Naive thymus-derived CD4-positive, alpha-beta T cell (primary cell): ENCODE results near the gene ADAMTS15. TPM values are rescaled to one million over a fixed set of nuclear protein-coding genes. Genes with fewer than 3 reads are reported as not detected.

Experiments
- ATAC-seq: fragments of 150-1000 bp; cut with Tn5 transposase; 2 replicates; pipeline ENCODE4 v1.10.0; 2021; ENCODE audit warnings: mild to moderate bottlenecking, moderate library complexity
- CTCF ChIA-PET: fragments of 350-600 bp; sonication (Branson Sonifier 250); formaldehyde crosslinking; loops from one replicate; lab custom pipeline; 2021; ENCODE audit warnings: antibody characterized with exemption; lab: Charles Lee
- POLR2A ChIA-PET: fragments of 350-600 bp; sonication (Branson Sonifier 250); formaldehyde crosslinking; loops from one replicate; lab custom pipeline; 2021; ENCODE audit warnings: antibody characterized with exemption, inconsistent platforms; lab: Charles Lee
- DNase-seq, 9 donors: peaks; one replicate each; pipeline versions ENCODE4 v3.0.0 to v3.0.0-alpha.2; 2020 to 2022; ENCODE audit warnings: mixed read lengths in 1 of 9
- H3K27ac ChIP-seq: one replicate; pipeline ENCODE4 v1.7.0; 2013; ENCODE audit warnings: mild to moderate bottlenecking, low read depth, low read length, moderate library complexity
- H3K27me3 ChIP-seq, 2 donors: one replicate each; pipeline ENCODE4 v1.7.0; 2013; ENCODE audit warnings: low read length in 2 of 2, mild to moderate bottlenecking in 2 of 2, moderate library complexity in 2 of 2; ENCODE audit not compliant: control insufficient read depth in 2 of 2, insufficient read depth in 2 of 2
- H3K36me3 ChIP-seq, 3 experiments: 1 replicate in 2 of 3; 2 replicates in 1 of 3; pipeline ENCODE4 v1.7.0; 2013; ENCODE audit warnings: low read length in 3 of 3, mild to moderate bottlenecking in 3 of 3, moderate library complexity in 1 of 3; ENCODE audit not compliant: insufficient read depth in 3 of 3, control insufficient read depth in 2 of 3
- H3K4me1 ChIP-seq, 2 donors: one replicate each; pipeline ENCODE4 v1.7.0; 2013; ENCODE audit warnings: low read length in 2 of 2, mild to moderate bottlenecking in 2 of 2, moderate library complexity in 1 of 2; ENCODE audit not compliant: control insufficient read depth in 2 of 2, insufficient read depth in 2 of 2
- H3K4me3 ChIP-seq: 2 replicates; pipeline ENCODE4 v1.7.0; 2013; ENCODE audit warnings: mild to moderate bottlenecking, low read length
- H3K9me3 ChIP-seq, 3 experiments: 1 replicate in 2 of 3; 2 replicates in 1 of 3; pipeline ENCODE4 v1.7.0; 2013; ENCODE audit warnings: low read length in 3 of 3; ENCODE audit not compliant: control insufficient read depth in 2 of 3
- H3K27ac Mint-ChIP-seq, 9 donors: one replicate each; pipeline ENCODE4 v1.8.0; 2020 to 2022; ENCODE audit warnings: mixed read lengths in 9 of 9, mild to moderate bottlenecking in 8 of 9, moderate library complexity in 5 of 9, inconsistent platforms in 2 of 9
- H3K27me3 Mint-ChIP-seq, 5 donors: one replicate each; pipeline ENCODE4 v1.8.0; 2021 to 2022; ENCODE audit warnings: mixed read lengths in 5 of 5, mild to moderate bottlenecking in 1 of 5
- H3K36me3 Mint-ChIP-seq, 5 donors: one replicate each; pipeline ENCODE4 v1.8.0; 2020 to 2022; ENCODE audit warnings: mixed read lengths in 5 of 5, mild to moderate bottlenecking in 3 of 5, inconsistent platforms in 1 of 5
- H3K4me1 Mint-ChIP-seq, 7 donors: one replicate each; pipeline ENCODE4 v1.8.0; 2020 to 2022; ENCODE audit warnings: mixed read lengths in 7 of 7, mild to moderate bottlenecking in 3 of 7, inconsistent platforms in 1 of 7
- H3K4me3 Mint-ChIP-seq, 10 donors: one replicate each; pipeline ENCODE4 v1.8.0; 2020 to 2022; ENCODE audit warnings: mild to moderate bottlenecking in 10 of 10, mixed read lengths in 10 of 10, moderate library complexity in 6 of 10, inconsistent platforms in 2 of 10
- H3K9me3 Mint-ChIP-seq, 11 donors: one replicate each; pipeline ENCODE4 v1.8.0; 2020 to 2022; ENCODE audit warnings: mixed read lengths in 11 of 11, mild to moderate bottlenecking in 4 of 11, inconsistent platforms in 1 of 11, moderate library complexity in 1 of 11
- intact Hi-C, 2 donors: fragments of 100-400 bp; cut with micrococcal nuclease; formaldehyde crosslinking; loops; one replicate each; pipeline ENCODE4 v1.15.1; 2023
- polyA plus RNA-seq, 2 donors: library from polyadenylated mRNA; unstranded; fragments of 300-500 nt; fragmentation: Illumina TruSeq; gene quantifications; one replicate each; pipeline ENCODE4 v1.2.3, GENCODE V29; 2021
- total RNA-seq, 6 experiments: library from RNA in 5 of 6; stranded (reverse) in 5 of 6; gene quantifications; 1 replicate in 5 of 6; 2 replicates in 1 of 6; pipeline ENCODE4 v1.2.3 and lab custom pipeline; 2021 to 2026

ADAMTS15 gene
- total and polyA plus RNA-seq, 7 experiments from 2014 or later: 0.12 TPM; not detected in 6

DNA sequence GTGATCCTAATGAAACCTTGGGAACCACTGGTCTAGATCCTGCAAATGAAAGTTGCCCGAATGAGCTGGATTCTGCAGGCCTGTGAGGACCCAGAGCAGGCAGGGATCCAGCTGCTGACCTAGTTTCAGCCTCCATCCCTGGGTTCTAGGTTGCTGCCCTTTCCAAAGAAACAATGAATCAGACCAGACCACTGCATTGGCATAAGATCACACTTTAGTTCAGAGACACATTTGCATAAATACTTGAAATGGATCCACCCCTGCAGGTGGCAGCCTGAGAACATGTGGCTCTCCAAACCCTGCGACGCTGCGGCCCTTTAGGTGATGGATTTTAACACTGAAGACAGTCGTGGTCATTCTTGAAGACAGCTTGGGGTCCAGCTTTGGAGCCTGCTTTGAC lies 43.7 kb upstream of the ADAMTS15 start:
- Mint-ChIP-seq H3K27me3 (peaks cover 10 to 17% (median 13%) of the 10 kb centered on the region in 5 donors), H3K36me3 (no peaks in the 10 kb centered on the region), H3K27ac (peak overlapping the region in 1 of 9 donors; percentile 11), H3K9me3 (no peaks in the 10 kb centered on the region), H3K4me3 (no peak overlapping the region), H3K4me1 (peaks cover 0 to 16% (median 10%) of the 10 kb centered on the region in 7 donors)
- intact Hi-C loops: no loop called here
- H3K27me3 ChIP-seq: no peaks in the 10 kb centered on the region
- no peaks in the 10 kb centered on the region for H3K9me3 ChIP-seq
- DNase-seq: no peak
- no peaks in the 10 kb centered on the region for H3K36me3 ChIP-seq
- ATAC-seq: no peak
- H3K4me1 ChIP-seq: no peaks in the 10 kb centered on the region
- H3K27ac ChIP-seq: no peak overlapping the region
- H3K4me3 ChIP-seq: no peak overlapping the region
- POLR2A ChIA-PET: no interaction called here
- CTCF ChIA-PET: interaction anchor here (0.7 kb wide), 1 partner anchor 118 kb away, joined by 3 read pairs; no protein-coding TSS in a partner anchor

DNA sequence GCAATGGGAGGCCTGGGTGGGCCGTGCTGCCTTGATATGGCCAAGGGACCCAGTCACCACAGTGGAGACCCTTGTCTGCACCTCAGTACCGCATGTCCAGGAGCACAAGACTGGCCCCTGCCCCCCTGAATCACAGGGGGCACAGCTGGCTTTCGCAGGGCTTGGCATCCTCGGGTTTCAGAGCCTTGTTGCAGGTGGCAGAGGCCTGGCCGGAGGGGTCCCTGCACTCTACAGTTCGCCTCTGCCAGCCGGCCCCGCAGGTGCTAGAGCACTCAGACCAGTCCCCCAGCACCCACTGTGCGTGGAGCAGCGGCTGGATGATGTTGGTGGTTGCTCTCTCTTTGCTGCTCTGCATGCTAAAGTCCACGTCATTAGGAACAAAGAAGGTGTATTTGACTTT lies 43.0 kb upstream of the ADAMTS15 start:
- ChIA-PET POLR2A (no interaction called here), CTCF (no interaction called here)
- Histone ChIP-seq H3K9me3 (no peaks in the 10 kb centered on the region), H3K4me3 (no peak overlapping the region), H3K36me3 (no peaks in the 10 kb centered on the region), H3K4me1 (no peaks in the 10 kb centered on the region), H3K27me3 (no peaks in the 10 kb centered on the region), H3K27ac (no peak overlapping the region)
- no peak overlapping the region for H3K27ac Mint-ChIP-seq
- H3K36me3 Mint-ChIP-seq: no peaks in the 10 kb centered on the region
- peaks cover 0 to 9% (median 6%) of the 10 kb centered on the region in 7 donors for H3K4me1 Mint-ChIP-seq
- intact Hi-C loops: no loop called here
- no peaks in the 10 kb centered on the region for H3K9me3 Mint-ChIP-seq
- DNase-seq: no peak
- peaks cover 3 to 15% (median 11%) of the 10 kb centered on the region in 5 donors for H3K27me3 Mint-ChIP-seq
- no peak for ATAC-seq
- H3K4me3 Mint-ChIP-seq: no peak overlapping the region

DNA sequence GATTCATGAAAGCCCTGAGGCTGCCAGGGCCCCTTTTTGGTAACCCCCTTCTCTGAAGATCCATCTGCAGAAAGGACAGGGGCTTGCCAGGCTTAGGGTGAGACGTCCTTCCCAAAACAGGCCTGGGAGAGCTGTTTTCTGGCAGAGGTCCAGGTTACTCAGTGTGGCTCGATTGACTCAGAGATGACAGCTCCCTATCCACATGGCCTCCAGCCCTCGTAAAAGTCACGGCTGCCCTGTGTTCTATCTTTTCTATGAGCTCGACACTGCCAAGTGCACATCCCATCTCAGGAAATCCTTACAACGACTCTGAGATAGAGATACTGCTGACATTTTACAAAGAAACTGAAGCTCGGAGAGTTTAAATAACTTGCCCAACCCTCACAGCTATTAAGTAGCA lies 40.5 kb upstream of the ADAMTS15 start:
- Histone ChIP-seq H3K27me3 (no peaks in the 10 kb centered on the region), H3K4me3 (no peak overlapping the region), H3K4me1 (no peaks in the 10 kb centered on the region), H3K27ac (no peak overlapping the region), H3K36me3 (no peaks in the 10 kb centered on the region), H3K9me3 (no peaks in the 10 kb centered on the region)
- intact Hi-C loops: no loop called here
- ATAC-seq (no peak), DNase-seq (no peak)
- Mint-ChIP-seq H3K36me3 (no peaks in the 10 kb centered on the region), H3K4me1 (no peaks in the 10 kb centered on the region), H3K4me3 (no peak overlapping the region), H3K27me3 (peaks cover 0 to 22% (median 0%) of the 10 kb centered on the region in 5 donors), H3K9me3 (no peaks in the 10 kb centered on the region), H3K27ac (no peak overlapping the region)
- CTCF ChIA-PET: no interaction called here
- POLR2A ChIA-PET: no interaction called here

DNA sequence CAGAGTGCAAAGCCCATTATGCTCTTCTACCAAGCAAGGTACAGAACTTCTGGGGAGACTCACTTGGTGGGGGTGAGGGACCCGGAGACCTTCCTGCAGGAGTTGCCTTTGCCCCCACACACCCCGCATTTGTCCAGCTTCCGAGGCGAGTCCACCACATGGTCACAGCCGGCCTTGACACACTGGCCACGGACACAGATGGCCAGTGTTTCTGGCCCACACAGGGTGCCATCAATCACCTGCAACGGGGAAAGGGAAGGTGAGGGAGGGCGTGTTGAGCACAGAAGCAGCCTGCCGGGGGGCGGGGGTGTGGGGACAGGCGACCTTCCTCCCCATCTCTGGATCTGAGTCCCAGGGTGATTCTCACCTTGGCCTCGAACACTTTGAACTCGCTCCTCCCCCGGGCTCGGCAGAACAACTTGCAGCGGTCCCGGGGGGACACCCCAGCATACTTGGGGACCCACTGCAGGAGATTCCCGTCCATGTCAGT lies 40.0 kb upstream of the ADAMTS15 start:
- Histone ChIP-seq H3K4me3 (no peak overlapping the region), H3K36me3 (no peaks in the 10 kb centered on the region), H3K4me1 (no peaks in the 10 kb centered on the region), H3K27ac (no peak overlapping the region), H3K27me3 (no peaks in the 10 kb centered on the region), H3K9me3 (no peaks in the 10 kb centered on the region)
- Mint-ChIP-seq H3K27ac (no peak overlapping the region), H3K9me3 (no peaks in the 10 kb centered on the region), H3K4me1 (no peaks in the 10 kb centered on the region), H3K36me3 (no peaks in the 10 kb centered on the region), H3K4me3 (no peak overlapping the region), H3K27me3 (peaks cover 0 to 22% (median 0%) of the 10 kb centered on the region in 5 donors)
- intact Hi-C loops: no loop called here
- ATAC-seq: no peak
- POLR2A ChIA-PET: no interaction called here
- no peak for DNase-seq
- CTCF ChIA-PET: no interaction called here

DNA sequence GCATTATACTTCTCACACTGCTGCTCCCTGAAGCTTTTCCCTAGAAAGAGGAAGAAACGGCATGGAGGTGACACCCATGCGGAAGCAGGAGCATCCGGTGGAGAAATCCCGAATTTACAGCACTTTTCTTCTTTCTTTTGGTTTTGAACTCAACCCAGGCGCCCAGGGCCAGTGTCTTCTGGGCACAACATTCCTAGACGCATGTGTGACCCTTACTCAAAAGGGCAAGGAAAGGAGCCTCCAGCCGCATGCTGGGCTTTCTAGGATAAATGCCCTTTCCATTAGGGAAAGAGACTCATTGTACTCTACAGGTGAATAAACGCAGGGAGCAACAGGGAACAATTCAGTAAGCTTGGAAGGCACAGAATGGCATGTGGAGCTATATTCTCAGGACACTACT lies 39.5 kb upstream of the ADAMTS15 start:
- Mint-ChIP-seq H3K9me3 (no peaks in the 10 kb centered on the region), H3K4me3 (no peak overlapping the region), H3K27me3 (peaks cover 0 to 22% (median 4%) of the 10 kb centered on the region in 5 donors), H3K36me3 (no peaks in the 10 kb centered on the region), H3K27ac (no peak overlapping the region), H3K4me1 (no peaks in the 10 kb centered on the region)
- H3K27me3 ChIP-seq: no peaks in the 10 kb centered on the region
- ATAC-seq (no peak), DNase-seq (no peak)
- intact Hi-C loops: no loop called here
- no peaks in the 10 kb centered on the region for H3K4me1 ChIP-seq
- ChIA-PET POLR2A (no interaction called here), CTCF (no interaction called here)
- H3K36me3 ChIP-seq: no peaks in the 10 kb centered on the region
- H3K9me3 ChIP-seq: no peaks in the 10 kb centered on the region
- H3K4me3 ChIP-seq: no peak overlapping the region
- H3K27ac ChIP-seq: no peak overlapping the region

DNA sequence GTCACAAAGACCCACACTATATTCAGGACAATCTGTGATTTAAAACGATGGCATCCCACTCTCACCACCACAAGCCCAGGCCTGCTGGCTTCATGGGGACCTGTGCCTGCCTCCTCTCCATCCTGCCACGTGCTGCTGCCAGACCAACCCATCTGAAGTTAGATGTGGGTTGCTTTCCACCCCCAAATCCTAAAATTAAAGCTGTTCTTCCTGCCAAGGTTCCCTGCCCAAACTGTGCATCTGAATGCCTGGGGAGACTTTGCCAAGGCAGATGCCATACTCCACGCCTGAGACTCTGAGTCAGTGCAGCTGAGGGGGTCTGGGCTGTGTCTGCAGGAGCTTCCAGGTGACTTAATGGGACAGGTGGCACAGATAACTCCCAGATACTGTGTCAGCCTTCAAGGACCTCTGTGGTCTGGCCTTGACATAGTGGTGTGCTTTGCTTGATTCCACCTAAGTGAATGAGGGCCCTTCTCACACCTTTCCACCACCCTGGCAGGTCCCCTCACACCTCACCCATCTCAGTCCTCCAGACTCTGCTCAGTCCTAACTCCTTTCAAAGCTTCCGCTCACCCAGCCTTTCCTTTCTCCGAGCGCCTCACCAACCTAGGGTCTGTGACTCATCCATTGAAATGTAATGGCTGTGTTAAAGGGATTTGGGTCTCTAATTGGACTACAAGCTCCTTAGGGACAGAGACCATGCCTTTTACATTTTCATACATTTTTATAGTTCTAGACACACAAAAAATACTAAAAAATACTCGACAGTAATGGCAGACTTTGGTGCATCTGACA lies 38.7 kb upstream of the ADAMTS15 start:
- intact Hi-C loops: no loop called here
- H3K9me3 Mint-ChIP-seq: peaks cover 0 to 2% (median 0%) of the 10 kb centered on the region in 11 donors
- DNase-seq (no peak), ATAC-seq (no peak)
- peaks cover 0 to 22% (median 7%) of the 10 kb centered on the region in 5 donors for H3K27me3 Mint-ChIP-seq
- Histone ChIP-seq H3K4me3 (no peak overlapping the region), H3K4me1 (no peaks in the 10 kb centered on the region), H3K27ac (no peak overlapping the region), H3K9me3 (no peaks in the 10 kb centered on the region), H3K36me3 (no peaks in the 10 kb centered on the region), H3K27me3 (no peaks in the 10 kb centered on the region)
- ChIA-PET POLR2A (no interaction called here), CTCF (interaction anchor here (0.8 kb wide), 1 partner anchor 405 kb away, joined by 3 read pairs; no protein-coding TSS in a partner anchor)
- H3K4me1 Mint-ChIP-seq: no peaks in the 10 kb centered on the region
- H3K36me3 Mint-ChIP-seq: no peaks in the 10 kb centered on the region
- H3K27ac Mint-ChIP-seq: no peak overlapping the region
- H3K4me3 Mint-ChIP-seq: no peak overlapping the region

DNA sequence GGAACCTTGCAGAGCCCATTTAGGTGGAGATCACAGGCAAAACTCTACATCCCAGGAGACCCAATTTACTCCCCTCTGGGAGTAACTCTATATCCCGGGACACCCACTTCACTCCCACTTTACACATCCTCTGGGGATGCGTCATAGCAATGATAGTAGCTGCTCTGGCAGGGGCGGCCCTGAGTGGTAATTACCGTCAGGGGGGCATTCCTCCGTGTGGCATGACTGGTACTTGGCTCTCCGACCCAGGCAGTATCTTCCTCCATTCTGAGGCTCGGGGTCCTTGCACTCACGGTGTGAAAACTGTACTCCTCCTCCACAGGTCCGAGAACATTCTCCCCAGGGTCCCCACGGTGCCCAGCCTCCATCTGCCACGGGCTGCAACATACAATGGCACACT lies 37.2 kb upstream of the ADAMTS15 start:
- Histone ChIP-seq H3K4me1 (no peaks in the 10 kb centered on the region), H3K36me3 (no peaks in the 10 kb centered on the region), H3K4me3 (no peak overlapping the region), H3K9me3 (no peaks in the 10 kb centered on the region), H3K27ac (no peak overlapping the region), H3K27me3 (no peaks in the 10 kb centered on the region)
- Mint-ChIP-seq H3K27ac (no peak overlapping the region), H3K9me3 (peaks cover 0 to 2% (median 0%) of the 10 kb centered on the region in 11 donors), H3K4me3 (no peak overlapping the region), H3K36me3 (no peaks in the 10 kb centered on the region), H3K4me1 (no peaks in the 10 kb centered on the region), H3K27me3 (peaks cover 0 to 22% (median 10%) of the 10 kb centered on the region in 5 donors)
- ChIA-PET CTCF (no interaction called here), POLR2A (no interaction called here)
- intact Hi-C loops: no loop called here
- ATAC-seq (no peak), DNase-seq (no peak)
